ENCODE results near the gene BLZF1.
"Not testable (repeated sequence)": the region's sequence is repeated elsewhere in the genome, so short reads cannot be mapped to it uniquely, and the experiment has no call there.

The BLZF1 gene

DNA sequence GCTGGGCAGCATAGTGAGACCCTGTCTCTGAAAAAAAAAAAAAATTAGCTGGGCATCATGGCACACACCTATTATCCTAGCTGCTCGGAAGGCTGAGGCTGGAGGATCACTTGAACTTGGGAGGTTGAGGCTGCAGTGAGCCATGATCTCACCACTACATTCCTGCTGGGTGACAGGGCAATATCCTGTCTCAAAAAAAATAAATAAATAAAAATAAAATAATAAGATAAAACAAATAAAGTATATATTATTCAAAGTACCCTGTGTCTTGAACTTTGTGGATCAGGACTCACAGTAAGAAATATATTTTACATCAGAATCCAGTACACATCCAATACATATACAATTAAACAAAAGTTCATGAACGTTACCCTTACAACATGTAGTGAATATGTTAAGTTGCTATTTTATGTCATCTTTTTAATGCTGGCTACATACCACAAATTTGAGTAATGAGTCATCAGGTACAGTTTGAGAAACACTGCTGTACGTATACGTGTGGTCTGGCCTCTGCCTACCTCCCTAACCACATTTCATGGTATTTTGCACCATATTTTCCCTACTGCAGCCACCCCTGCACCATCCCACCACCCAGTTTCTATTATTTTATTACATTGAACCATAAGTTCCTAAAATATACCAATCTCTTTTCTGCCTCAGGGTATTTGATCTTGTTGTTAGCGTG is 4.8 kb upstream of the BLZF1 start:
- no peak for DNase-seq

GRCh38 chr1:169364948-169365347 is 3.0 kb upstream of the BLZF1 start:
- DNase-seq = no peak

GRCh38 chr1:169367096-169367685 is 804 bp upstream of the BLZF1 start:
- no peak for DNase-seq

- DNase-seq = no peak
Observed at GRCh38 chr1:169368406-169368769, 393 bp downstream of the BLZF1 start.

DNA sequence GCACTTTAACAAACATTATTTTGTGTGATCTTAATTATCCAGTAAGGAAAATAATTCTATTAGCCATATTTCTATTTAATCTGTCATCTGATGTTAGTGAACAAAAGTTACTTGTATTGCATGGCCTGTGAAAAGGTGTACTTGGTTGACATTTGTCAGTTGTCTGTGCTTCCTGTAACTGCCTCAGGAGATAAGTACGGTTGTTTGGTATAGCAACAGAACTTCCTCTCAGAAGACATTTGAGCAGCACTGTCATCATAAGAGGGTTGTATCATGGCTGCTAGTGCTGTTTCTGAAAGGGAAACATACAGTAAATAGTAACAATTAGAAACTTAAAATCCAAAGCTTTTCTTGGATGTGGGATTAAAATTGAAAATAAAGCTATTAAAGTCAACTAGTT is 3.4 kb downstream of the BLZF1 start:
- DNase-seq = no peak

- DNase-seq = no peak
Observed at GRCh38 chr1:169381162-169381561, 13.2 kb downstream of the BLZF1 start.

DNA sequence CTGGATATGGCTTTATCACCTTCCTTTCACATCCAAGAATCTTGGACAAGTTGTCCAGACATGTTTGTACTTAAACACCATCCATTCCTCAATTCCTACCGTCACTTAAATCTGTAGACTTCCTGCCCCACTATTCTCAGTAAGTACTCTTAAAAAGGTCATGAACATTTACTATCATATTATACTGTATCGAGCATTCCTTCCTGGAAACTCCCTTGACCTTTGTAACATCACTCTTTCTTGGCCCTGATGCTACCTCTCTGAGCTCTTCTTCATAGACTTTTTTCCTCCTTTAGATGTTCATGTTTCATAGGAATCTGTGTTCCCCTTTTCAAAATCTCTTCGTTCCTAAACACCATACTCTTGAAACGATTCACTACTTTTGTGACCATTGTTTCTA is 15.5 kb downstream of the BLZF1 start:
- no peak for DNase-seq

DNA sequence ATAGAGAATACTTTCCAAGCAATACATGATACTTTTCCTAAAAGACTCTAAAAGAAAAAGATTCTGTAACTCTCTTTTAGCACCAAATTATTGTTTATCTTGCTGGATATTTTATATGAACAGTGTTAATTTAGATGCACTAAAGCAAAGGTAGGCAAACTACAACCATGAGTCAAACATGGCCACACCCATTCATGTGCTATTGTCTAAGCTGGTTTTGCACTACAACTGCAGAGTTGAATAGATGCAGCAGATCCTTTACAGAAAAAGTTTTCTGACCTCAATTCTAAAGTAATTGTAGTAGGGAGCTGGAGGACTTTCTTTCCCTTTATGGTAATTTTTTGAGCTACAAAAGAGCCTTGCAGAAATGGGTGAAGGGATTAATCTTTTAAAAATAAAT is 19.4 kb downstream of the BLZF1 start:
- no peak for DNase-seq

DNA sequence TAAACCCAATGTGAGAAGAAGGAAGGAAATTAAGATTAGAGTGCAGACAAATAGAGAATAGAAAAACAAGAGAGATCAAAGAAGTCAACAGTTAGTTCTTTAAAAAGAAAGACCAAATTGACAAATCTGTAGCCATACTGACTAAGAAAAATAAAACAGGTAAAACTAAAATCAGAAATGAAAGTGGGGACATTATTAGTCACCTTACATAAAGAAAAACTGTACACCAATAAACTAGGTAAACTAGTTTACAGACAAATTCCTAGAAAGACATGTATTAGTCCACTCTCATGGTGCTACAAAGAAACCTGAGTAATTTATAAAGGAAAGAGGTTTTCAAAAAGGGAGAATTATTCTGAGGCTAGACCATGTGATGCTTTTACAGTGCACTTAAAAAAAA is 22.3 kb downstream of the BLZF1 start:
- no peak for DNase-seq

- no peak for DNase-seq
Observed at GRCh38 chr1:169392406-169392805, 24.4 kb downstream of the BLZF1 start.

- no peak for DNase-seq
Observed at GRCh38 chr1:169395955-169396354, 28.0 kb downstream of the BLZF1 start.

DNA sequence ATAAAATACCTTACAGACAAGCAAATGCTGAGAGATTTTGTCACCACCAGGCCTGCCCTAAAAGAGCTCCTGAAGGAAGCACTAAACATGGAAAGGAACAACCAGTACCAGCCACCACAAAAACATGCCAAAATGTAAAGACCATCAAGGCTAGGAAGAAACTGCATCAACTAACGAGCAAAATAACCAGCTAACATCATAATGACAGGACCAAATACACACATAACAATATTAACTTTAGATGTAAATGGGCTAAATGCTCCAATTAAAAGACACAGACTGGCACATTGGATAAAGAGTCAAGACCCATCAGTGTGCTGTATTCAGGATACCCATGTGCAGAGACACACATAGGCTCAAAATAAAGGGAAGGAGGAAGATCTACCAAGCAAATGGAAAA is 34.6 kb downstream of the BLZF1 start:
- not testable (repeated sequence) for DNase-seq

DNA sequence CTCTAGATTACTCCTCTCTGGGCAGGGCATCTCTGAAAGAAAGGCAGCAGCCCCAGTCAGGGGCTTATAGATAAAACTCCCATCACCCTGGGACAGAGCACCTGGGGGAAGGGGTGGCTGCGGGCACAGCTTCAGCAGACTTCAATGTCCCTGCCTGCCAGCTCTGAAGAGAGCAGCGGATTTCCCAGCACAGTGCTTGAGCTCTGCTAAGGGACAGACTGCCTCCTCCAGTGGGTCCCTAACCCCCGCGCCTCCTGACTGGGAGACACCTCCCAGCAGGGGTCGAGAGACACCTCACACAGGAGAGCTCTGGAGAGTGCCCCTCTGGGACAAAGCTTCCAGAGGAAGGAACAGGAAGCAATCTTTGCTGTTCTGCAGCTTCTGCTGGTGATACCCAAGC is 40.3 kb downstream of the BLZF1 start:
- not testable (repeated sequence) for DNase-seq

GRCh38 chr1:169414952-169415351 is 47.0 kb downstream of the BLZF1 start:
- DNase-seq = no peak

DNA sequence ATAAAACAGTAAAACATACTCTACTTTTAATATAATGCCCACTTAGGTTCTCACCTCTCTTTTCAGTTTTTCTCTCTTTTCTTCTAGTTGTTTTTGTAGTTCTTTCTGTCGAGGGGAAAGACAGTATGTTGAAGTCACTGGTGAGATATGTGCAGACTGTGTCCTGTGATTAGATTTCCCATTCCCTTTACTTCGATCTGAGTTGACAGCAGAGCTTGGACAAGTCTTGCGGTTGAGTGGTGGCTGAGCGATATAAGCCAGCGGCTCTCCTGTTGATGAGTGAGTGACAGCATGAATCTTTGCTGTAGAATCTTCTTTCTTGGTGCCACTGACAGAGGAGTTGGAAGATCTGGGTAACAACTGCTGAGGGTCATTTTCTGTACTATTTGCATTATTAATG is 53.3 kb downstream of the BLZF1 start:
- DNase-seq = no peak

GRCh38 chr1:169426174-169426705 is 58.2 kb downstream of the BLZF1 start:
- peak; percentile 61 for DNase-seq

- DNase-seq = peak; percentile 98
Observed at GRCh38 chr1:169427081-169427641, 59.2 kb downstream of the BLZF1 start, which contains the start of gene CCDC181. Gene CCDC181 (minus strand): TSS chr1:169427474. CDS start chr1:169424927, 2,547 bp downstream.
